Forelimb muscle (tissue), 1 donor: ENCODE measurements around the gene PRR36. TPM values are rescaled to one million over a fixed set of nuclear protein-coding genes. Genes with fewer than 3 reads are reported as not detected.
"Not testable (repeated sequence)": the region's sequence is repeated elsewhere in the genome, so short reads cannot be mapped to it uniquely, and the experiment has no call there.

Source experiments
- DNase-seq: peaks from one replicate; pipeline ENCODE4 v3.0.0-alpha.2; 2013; ENCODE audit warnings: low read depth
- polyA plus RNA-seq: library from polyadenylated mRNA; unstranded; fragments of 120-200 nt; gene quantifications from one replicate; pipeline ENCODE4 v1.2.1, GENCODE V29; 2013; ENCODE audit not compliant: insufficient read length

PRR36 gene
- 0.27 TPM for polyA plus RNA-seq

DNA sequence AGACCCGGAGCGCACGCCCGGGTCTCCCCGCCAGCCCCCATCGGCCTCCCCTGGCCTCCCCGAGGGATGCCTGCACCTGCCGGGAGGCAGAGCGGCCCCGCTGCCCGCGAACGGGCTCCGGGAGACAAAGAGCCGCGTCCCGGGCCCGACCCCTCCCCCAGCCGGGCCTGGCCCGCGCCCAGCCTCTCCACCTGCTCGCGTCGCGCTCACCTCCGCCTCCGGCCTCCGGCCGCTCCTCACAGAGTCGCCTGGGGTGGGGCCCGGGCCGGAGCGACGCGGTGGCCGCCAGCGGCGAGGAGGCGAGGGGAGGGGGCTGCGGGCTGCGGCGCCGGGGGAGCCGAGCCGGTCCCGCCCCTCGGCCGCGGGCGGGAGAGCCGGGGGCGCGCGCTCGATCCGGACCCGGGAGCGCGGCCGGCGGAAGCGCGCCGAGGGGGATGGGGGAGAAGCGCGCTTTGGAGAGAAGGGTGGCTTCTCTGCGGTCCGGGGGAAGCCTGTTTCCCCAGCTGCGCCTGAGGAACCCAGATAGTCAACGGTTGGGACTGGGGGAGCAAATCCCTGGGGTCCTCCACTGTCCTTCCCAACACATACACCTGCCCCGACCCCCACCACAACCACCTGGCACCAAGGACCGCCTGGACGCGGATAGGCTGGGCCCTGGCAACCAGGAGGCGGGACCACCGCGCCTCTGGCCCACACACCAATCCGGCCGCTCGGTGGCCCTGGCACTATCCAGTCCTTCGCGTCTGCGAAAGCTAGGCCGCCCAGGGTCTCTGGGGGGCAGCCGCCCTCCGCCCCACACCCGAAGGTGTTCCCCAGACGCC is at the start of gene PRR36:
Gene PRR36, minus strand, starts transcription at position 315 of the 821 bp plus-strand sequence. CDS start 701 bp downstream, outside the sequence.
- DNase-seq = no peak

DNA sequence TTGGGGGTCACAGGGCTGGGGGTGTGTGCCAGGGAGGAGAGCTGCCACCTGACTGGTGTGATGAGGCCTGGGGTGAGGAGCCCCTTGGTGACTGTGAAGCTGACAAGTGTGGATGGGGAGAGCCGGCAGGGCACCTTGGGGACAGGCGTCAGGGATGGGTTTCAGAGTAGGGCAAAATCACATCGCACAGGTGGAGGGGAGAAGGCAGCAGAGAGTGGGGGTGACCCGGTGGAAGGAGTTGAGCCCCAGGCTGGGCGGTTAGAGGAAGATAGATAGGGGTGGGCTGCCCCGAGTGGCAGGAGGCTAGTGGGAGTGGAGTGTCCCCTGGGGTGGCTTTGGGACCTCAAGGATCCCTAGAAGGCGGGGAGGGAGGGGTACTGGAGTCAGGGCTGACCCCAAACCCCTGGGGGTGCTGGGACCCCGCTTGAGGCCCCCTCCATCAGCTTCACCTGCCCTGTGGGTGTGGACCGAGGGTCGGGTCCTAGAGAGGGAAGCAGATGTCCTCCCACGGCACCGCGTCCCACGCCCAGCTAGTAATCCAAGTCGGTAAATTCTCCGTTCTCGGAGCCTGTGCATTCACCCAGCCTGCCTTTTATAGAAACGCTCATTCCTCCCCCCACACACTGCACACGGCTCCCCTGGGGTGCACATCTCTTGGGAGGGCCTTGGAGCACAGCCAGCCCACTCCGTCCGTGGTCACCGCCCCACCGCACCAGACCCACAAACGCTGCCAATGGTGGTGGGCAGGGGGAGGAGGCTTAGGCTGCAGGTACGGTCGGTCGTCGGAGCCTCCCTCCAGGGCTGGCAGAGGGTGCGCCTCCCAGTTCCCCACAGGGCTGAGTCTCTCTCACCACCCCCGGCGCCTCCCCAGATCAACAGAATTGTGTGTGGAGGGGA is 49.4 kb upstream of the PRR36 start:
- DNase-seq = no peak

DNA sequence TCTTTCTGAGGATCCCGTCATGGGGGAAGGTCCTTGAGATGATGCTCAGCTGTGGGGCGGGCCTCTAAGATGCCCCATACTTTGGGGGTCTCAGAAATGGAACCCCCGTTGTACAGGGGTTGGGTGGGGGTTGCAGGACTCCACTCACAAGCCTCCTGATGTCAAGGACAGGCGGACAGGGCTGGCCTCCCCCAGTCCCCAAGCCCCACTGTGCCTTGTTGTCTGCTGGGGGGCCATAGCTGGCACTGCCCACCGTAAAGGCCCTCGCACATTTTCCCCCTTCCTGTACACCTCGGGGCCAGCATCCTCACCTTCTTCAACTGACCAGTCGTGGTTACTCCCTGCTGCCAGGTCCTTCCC is 48.6 kb upstream of the PRR36 start:
- no peak for DNase-seq

DNA sequence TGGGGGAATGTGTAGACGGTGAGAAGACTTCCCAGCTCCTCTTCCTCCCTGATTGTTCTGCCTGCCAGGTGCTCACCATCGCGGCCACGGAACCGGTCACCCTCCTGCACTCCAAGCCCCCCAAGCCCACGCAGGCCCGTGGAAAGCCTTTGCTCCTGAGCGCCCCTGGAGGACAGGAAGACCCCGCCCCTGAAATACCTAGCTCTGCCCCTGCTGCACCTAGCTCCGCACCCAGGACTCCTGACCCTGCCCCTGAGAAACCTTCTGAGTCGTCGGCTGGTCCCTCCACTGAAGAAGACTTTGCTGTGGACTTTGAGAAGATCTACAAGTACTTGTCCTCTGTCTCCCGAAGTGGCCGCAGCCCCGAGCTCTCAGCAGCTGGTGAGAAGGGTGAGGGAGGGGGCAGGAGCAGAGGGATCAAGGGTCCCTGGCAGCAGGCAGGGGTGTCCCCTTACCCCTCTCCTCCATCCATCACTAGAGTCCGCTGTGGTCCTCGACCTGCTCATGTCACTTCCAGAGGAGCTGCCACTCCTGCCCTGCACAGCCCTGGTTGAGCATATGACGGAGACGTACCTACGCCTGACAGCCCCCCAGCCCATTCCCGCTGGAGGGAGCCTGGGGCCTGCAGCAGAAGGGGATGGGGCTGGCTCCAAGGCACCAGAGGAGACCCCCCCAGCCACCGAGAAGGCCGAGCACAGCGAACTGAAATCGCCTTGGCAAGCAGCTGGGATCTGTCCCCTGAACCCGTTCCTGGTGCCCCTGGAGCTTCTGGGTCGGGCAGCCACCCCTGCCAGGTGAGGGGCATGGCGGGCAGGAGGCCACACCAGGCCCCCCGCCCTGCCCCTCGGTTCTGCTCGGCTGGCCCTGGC is 48.0 kb upstream of the PRR36 start:
- DNase-seq = no peak

DNA sequence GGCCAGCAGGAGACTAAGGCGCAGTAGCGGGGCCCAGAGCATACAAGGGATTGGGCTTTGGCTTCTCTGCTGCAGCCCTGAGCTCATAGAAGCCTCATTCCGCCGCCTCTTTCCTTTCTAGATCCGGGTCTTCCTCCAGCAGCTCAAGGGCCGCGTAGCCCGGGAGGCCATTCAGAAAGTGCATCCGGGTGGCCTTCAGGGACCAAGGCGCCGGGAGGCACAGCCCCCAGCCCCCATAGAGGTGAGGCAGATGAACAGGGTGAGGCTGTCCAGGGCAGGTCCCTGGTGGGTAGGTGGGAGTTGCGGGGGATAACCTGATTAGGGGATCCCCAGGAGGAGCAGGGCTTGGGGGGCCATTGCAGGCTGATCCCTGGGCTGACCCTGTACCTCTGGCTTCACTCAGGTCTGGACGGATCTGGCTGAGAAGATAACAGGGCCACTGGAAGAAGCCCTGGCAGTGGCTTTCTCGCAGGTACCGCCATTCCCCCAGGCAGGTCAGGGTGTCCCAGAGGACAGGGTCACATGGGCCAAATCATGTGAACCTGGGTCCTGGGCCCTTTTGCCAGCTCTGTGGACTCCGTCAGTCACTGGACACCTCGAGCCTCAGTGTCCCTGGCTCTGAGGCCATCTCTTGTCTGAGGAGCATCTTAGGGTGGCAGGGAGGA is 47.2 kb upstream of the PRR36 start:
- no peak for DNase-seq

DNA sequence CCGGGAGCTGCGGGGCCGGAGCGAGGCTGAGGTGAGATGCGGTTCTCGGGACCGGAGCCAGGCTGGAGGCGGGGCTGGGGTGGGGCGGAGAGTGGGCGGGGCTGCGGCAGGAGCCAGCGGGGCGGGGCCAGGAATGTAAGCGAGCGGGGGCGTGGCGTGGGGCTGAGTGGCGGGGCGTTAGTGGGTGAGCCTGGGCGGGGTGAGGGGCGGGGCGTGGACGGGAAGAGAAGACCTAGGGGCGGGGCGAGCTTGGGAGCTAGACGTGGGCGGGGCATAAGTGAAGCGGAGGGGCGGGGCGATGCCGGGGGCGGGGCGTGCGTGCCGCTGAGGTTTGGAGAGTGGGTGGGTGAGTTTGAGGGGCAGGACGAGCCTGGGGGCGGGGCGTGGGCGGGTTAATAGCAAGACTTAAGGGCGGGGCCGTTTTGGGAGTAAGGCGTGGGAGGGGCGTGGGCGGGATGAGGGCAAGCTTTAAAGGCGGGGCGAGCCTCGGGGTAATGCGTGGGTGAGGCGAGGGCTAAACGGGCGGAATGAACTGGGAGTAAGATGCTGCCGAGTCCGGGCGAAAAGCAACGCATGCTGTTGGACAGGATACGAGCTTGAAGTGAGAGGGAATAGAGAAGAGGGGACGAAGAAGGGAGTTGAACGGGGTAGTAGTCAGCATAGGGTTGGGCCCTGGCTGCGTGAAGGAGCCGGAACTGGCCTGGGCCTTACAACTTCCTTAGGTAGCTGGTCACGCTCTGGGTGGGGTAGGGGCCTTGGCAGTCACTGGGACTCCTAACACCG is 46.5 kb upstream of the PRR36 start:
- DNase-seq = peak; percentile 50

DNA sequence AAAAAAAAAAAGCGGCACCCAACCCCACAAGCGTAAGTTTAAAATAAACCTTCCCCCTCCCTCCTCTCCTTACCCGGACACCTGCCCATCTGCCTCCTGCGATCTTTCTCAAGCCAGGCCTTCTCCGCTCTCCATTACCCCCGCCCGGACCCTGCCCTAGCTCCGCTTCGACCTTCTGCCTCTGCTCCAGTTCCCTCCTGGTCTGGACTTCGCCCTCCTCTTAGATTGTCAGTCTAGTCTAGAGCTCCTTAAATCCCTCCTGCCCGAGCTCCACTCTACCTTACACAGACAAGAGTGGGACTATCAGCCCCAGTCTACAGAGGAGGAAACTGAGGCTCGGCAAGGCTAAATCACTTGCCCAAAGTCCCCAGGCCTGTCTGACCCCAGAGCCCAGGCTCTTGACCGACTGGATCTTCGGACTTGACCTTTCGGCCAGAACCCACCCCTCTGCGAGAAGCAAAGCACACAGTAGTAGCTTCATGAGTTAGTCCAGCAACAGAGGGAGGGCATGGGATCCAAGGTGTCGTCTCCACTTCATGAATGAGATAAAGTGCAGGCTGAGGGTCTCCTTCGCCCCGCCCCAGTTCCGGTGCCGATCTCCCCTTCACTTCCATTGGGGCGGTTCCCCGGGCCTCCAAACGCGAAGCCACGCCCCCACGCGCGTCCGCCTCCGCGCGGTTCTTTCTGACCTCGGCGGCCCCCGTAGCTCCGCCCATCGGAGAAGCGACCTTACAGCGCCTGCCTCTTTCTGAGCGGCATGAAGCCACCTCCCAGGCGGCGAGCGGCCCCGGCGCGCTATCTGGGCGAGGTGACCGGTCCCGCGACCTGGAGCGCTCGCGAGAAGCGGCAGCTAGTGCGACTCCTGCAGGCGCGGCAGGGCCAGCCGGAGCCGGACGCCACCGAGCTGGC is 45.7 kb upstream of the PRR36 start, which contains the start of gene SNAPC2:
Gene SNAPC2, plus strand, starts transcription at position 729 of the 909 bp plus-strand sequence. Its CDS starts 29 bp downstream, at position 758.
- DNase-seq = peak; percentile 60

DNA sequence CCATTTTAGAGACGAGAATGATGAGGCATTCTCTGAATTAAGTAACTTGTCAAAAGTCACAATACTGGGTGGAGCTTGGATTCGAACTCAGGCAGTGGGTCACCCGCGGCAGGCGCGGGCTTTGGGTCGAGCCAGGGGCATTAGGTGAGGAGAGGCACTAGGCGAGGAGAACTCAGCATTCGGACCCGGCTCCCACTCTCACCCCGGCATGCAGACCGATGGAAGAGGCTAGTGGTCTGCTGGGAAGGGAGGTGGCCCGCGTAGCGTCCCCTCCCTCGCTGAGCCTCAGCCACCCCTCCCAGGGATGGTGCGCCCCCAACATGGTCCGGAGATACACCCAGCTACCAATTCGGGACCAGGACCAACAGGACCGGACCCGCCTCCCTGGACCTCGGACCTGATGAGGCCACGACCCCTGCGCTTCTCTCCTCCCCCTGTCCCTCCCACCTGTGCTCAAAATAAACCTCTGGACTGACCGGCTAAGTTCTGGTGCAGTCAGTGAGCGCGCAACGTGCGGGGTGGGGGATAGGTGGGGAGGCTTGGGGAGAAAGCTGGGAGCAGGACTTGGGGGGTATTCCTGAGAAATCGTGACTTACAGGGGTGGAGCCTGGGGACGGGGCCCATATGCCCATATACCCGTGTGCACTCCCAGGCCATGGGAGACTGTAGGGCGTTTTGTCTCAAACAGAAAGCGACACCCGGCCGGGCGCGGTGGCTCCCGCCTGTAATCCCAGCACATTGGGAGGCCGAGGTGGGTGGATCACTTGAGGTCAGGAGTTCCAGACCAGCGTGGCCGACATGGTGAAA is 44.6 kb upstream of the PRR36 start:
- DNase-seq = no peak

DNA sequence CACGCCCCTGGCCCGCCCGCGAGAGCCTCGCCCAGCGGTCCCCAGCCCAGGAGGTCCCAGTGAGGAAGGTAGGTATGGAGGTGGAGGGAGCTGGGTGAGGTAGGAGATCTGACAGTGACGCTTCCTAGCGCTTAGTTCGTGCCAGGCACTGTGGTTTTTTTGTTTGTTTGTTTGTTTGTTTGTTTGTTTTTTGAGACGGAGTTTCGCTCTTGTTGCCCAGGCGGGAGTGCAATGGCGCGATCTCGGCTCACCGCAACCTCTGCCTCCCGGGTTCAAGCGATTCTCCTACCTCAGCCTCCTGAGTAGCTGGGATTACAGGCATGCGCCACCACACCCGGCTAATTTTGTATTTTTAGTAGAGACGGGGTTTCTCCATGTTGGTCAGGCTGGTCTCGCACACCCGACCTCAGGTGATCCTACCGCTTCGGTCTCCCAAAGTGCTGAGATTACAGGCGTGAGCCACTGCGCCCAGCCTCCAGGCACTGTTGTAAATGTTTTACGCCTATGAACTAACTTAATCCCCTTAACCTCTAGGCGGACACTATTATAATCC is 43.9 kb upstream of the PRR36 start:
- not testable (repeated sequence) for DNase-seq

DNA sequence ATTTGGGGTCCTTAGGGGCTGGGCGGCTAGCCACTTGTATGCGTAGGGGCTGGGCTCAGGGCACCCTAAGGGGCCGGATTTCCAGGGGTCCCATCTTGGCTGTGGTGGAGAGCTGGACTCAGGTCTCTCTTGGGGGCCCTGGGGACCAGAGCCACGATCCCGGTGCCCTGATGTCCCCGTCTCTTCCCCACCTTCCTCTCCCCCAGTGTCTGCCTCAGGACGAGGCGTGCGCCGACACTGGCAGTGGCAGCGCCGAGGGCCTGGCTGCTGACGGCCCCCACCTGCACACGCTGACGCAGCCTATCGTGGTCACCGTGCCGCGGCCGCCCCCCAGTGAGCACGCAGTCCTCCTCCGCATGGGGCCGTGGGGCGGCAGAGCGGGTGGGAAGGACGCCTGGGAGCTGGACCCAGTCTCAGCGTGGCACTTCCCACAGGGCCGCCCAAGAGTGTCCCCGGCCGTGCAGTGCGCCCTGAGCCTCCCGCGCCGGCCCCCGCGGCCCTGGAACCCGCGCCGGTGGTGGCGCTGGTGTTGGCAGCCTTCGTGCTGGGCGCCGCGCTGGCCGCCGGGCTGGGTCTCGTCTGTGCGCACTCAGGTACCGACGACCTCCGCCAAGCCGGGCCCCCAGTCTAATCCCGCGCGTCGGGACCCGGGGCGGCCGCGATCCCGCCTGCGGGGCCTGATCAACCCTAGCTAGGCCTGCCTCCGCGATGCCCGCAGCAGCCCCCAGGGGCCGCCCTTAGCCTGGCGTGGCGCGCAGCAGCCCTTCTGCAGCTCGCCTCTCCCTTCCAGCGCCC is 43.3 kb upstream of the PRR36 start:
- no peak for DNase-seq

DNA sequence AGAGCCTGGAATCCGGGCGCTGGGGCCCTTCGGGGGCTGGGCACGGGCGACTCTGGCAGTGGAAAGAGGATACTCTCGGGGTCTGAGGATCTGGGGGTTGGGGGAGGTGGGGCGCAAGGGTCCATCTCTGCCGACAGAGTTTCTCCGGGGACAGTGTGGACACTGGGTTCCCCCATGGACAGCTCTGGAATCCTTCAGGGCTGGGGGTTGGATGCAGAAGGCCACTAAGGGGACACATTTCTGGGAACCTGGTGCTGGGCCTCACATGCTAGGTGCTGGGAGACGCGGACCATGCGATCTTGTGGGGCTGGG is 42.7 kb upstream of the PRR36 start:
- DNase-seq = no peak

DNA sequence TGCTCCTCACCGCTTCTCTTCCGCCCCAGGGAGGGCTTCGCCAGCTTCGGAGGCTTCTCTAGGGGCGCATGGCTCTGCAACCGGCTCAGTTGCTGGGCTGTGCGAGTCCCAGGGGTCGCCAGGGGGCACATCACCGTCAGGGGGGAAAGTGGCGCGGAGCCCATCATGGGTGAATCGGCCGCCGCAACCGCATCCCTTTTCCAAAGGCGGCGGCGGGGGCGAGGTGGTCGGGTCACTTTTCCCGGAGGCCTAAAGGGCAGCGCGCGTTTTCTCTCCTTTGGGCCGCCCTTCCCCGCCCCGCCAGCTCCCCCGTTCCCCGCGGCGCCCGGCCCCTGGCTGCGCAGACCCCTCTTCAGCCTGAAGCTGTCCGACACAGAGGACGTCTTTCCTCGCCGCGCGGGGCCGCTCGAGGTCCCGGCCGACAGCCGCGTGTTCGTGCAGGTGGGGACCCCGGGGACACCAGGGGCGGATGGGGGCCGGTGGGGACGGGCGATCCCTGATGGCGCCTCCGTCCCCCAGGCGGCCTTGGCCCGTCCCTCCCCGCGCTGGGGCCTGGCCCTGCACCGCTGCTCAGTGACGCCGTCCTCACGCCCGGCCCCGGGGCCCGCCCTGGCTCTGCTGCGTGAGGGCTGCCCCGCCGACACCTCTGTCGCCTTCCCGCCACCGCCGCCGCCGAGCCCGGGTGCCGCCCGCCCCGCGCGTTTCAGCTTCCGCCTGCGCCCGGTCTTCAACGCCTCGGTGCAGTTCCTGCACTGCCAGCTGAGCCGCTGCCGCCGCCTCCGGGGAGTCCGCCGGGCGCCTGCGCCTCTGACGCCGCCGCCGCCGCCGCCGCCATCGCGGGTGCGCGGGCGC is 42.1 kb upstream of the PRR36 start:
- DNase-seq = no peak

DNA sequence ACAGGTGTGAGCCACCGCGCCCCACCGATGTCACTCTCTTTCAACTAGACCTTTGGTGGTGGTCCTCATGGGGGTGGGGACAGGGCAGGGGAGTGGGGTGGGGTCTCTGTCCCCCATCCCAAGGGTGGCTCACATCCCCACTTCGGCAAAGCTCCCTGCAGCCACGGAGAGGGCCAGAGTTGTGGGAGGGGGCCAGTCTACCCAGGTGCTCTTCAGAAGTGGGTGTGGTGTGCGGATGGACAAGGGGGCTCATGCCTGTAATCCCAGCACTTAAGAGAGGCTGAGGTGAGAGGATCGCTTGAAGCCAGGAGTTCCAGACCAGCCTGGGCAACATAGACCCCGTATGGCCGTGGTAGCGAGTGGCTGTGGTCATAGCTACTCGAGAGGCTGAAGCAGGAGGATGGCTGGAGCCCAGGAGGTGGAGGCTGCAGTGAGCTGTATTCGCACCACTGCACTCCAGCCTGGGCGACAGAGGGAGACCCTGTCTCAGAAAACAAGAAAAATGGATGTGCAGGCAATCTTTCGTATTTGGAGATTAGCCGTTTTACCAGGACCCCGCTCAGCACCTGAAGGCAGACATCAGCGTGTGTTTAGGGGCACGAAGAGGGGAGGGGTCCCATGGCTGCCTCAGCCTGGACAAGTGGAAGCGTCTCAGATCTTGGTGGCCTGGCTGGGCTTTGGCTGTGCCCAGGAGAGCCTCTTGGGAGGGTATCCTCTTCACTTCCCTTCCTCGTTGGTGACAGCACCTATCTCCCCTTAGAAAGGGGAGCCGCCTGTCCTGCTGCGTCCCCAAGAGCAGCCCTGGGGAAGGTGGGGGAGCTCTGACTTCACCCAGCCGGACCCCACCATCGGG is 41.3 kb upstream of the PRR36 start:
- no peak for DNase-seq

DNA sequence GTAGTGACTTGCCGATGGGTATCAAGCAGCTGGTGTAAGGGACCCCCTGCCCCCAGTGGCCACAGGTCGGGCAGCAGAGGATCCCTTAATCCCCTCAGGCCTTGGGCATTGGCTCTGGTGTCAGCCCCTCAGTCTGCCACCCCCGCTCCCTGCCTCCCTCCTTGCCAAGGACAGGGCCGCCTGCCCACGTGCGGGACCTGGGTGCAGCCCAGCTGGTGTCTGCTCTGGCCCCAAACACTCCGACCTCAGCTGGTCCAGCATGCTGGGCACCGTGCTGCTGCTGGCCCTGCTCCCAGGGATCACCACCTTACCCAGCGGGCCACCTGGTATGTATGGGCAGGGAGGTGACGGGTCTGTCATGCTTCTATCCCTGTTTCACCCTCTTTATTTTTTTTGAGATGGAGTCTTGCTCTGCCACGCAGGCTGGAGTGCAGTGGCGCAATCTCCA is 40.4 kb upstream of the PRR36 start, which contains the start of gene TGFBR3L:
Gene TGFBR3L, plus strand, starts transcription at position 233 of the 448 bp plus-strand sequence.
- DNase-seq = no peak

DNA sequence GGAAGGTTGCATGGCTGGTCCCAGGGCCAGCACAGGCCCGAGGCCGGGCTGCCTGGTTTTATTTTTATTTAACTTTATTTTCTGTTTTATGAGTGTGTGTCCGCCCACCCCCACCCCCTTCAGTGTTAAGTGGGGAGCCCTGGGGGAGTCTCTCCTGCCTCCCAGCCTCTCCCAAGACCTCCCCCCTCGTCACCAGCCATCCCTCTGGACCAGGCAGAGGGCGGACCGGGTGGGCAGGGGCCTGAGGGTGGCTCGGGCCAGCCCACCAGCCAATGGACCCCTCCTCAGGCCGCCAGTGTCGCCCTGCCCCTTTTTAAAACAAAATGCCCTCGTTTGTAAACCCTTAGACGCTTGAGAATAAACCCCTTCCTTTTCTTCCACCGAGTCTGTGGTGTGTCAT is 39.9 kb upstream of the PRR36 start:
- no peak for DNase-seq
